BLaER1 treated with 17β-estradiol and CSF1 and Interleukin-3, amounts not matched to agents 10 nM and 100 nM (cell line): Measurements from ENCODE around the gene PKMYT1.

Experiments
- H3K27ac ChIP-seq, 11 experiments: shearing (Covaris generic); formaldehyde crosslinking; 2 replicates each; pipeline ENCODE4 v1.8.1; 2022
- H3K27me3 ChIP-seq, 11 experiments: shearing (Covaris generic); formaldehyde crosslinking; 2 replicates each; pipeline ENCODE4 v1.8.1; 2022
- H3K36me3 ChIP-seq, 11 experiments: shearing (Covaris generic); formaldehyde crosslinking; 2 replicates each; pipeline ENCODE4 v1.8.1; 2022
- H3K4me1 ChIP-seq, 10 experiments: shearing (Covaris generic); formaldehyde crosslinking; 2 replicates each; pipeline ENCODE4 v1.8.1; 2022
- H3K4me2 ChIP-seq, 11 experiments: shearing (Covaris generic); formaldehyde crosslinking; 2 replicates each; pipeline ENCODE4 v1.8.1; 2022
- H3K4me3 ChIP-seq, 10 experiments: shearing (Covaris generic); formaldehyde crosslinking; 2 replicates each; pipeline ENCODE4 v1.8.1; 2022
- H3K9ac ChIP-seq, 11 experiments: shearing (Covaris generic); formaldehyde crosslinking; 2 replicates each; pipeline ENCODE4 v1.8.1; 2022
- H3K9me3 ChIP-seq, 11 experiments: shearing (Covaris generic); formaldehyde crosslinking; replicated peaks in 1 of 11; 2 replicates each; pipeline ENCODE4 v1.8.1; 2022
- H4K20me1 ChIP-seq, 11 experiments: shearing (Covaris generic); formaldehyde crosslinking; 2 replicates each; pipeline ENCODE4 v1.8.1; 2022
- Cebpa-rat ChIP-seq, 11 experiments: shearing (Covaris generic); IDR thresholded peaks; 2 replicates each; pipeline ENCODE4 v1.8.1; 2022

PKMYT1 gene

GRCh38 chr16:2962334-2963073 lies 17.7 kb downstream of the PKMYT1 start:
- H3K27me3 ChIP-seq: peaks cover 0 to 33% (median 17%) of the 10 kb centered on the region in 11 experiments; a peak in 14 of 22 replicates
- H3K9me3 ChIP-seq: no peaks in the 10 kb centered on the region
- H3K4me1 ChIP-seq: peaks cover 40 to 79% (median 68%) of the 10 kb centered on the region in 10 experiments
- H3K9ac ChIP-seq: peak overlapping the region in 4 of 11 experiments; percentile 45 to 74 (median 71); a peak in 8 of 22 replicates
- peaks cover 0 to 3% (median 0%) of the 10 kb centered on the region in 11 experiments; a peak in 2 of 22 replicates for H3K36me3 ChIP-seq
- no peak overlapping the region; a peak in 1 of 22 replicates for H3K27ac ChIP-seq
- H3K4me3 ChIP-seq: peak overlapping the region in 7 of 10 experiments; percentile 20 to 74 (median 67); a peak in 8 of 20 replicates
- peaks cover 0 to 51% (median 22%) of the 10 kb centered on the region in 11 experiments; a peak in 15 of 22 replicates for H4K20me1 ChIP-seq
- H3K4me2 ChIP-seq: peak overlapping the region; percentile 53 to 100 (median 99)
- no peak for TF ChIP-seq Cebpa-rat (IDR thresholded peaks at IDR 0.05)

DNA sequence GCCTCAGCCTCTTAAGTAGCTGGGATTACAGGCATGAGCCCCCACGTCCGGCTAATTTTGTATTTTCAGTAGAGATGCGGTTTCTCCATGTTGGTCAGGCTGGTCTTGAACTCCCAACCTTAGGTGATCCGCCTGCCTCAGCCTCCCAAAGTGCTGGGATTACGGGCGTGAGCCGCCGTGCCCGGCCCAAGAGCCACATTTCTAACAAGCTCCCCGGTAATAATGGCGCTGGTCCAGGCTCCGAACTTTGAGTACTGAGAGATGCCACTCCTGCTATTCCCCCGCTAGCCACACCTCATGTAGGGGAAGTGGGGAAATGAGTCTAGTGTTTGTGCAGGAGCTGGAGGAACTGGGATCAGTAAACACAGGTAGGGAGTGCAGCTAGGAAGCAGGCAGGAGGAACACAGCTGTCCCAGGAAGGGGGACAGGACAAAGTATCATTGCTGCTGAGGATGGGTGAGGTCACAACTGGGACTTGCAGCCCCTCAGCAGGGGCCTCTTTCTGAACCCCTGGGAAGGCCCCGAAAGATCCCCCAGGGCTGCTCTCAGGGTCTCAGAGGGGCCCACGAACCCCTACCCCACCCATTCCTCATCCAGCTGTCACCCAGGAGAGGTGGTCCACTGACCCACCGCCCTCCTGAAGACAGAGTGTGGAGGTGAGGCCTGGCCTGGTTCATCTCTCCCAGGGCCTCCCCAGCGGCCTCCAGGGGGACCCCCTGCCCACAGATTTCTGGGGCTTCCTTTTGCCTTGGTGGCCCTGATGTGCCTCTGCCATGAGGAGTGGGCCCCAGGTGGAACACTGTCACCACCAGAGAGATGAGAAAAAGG lies 19.8 kb downstream of the PKMYT1 start:
- peaks cover 0 to 33% (median 17%) of the 10 kb centered on the region in 11 experiments; a peak in 14 of 22 replicates for H3K27me3 ChIP-seq
- H3K4me3 ChIP-seq: no peak overlapping the region
- H3K36me3 ChIP-seq: no peaks in the 10 kb centered on the region
- no peaks in the 10 kb centered on the region for H3K9me3 ChIP-seq
- peaks cover 0 to 39% (median 10%) of the 10 kb centered on the region in 11 experiments; a peak in 15 of 22 replicates for H4K20me1 ChIP-seq
- peak overlapping the region in 8 of 11 experiments; percentile 1 to 59 (median 46); a peak in 14 of 22 replicates for H3K4me2 ChIP-seq
- H3K4me1 ChIP-seq: peaks cover 44 to 81% (median 72%) of the 10 kb centered on the region in 10 experiments
- no peak overlapping the region for H3K9ac ChIP-seq
- TF ChIP-seq Cebpa-rat (IDR thresholded peaks at IDR 0.05): no peak
- no peak overlapping the region for H3K27ac ChIP-seq

DNA sequence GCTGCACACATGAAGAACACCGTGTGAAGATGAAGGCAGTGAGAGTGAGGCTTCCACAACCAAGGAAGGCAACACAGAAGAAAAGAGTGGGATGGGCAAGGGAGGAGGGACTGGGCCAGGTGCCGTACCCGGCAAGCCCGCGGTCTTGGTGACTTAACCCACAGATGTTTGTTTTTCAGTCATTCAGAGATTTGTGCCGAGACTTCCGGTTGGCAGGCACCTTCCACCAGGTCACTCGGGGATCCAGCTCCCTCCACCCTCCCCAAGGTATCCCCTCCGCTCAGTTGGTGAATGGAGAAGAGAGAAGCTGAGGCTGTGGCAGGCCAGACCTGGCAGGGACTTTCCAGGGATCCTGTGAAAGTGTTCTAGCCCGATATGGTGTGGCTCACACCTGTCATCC lies 21.0 kb downstream of the PKMYT1 start:
- Histone ChIP-seq H3K4me3 (no peak overlapping the region), H3K27me3 (peaks cover 0 to 32% (median 17%) of the 10 kb centered on the region in 11 experiments; a peak in 14 of 22 replicates), H4K20me1 (peaks cover 0 to 29% (median 4%) of the 10 kb centered on the region in 11 experiments; a peak in 10 of 22 replicates), H3K27ac (no peak overlapping the region), H3K4me1 (peaks cover 46 to 84% (median 74%) of the 10 kb centered on the region in 10 experiments), H3K4me2 (peak overlapping the region in 6 of 11 experiments; percentile 16 to 59 (median 44); a peak in 10 of 22 replicates), H3K9ac (no peak overlapping the region), H3K36me3 (no peaks in the 10 kb centered on the region), H3K9me3 (no peaks in the 10 kb centered on the region)
- no peak for TF ChIP-seq Cebpa-rat (IDR thresholded peaks at IDR 0.05)

GRCh38 chr16:2956579-2956956 lies 23.7 kb downstream of the PKMYT1 start:
- peak overlapping the region in 4 of 11 experiments; percentile 22 to 60 (median 35); a peak in 2 of 22 replicates for H3K9ac ChIP-seq
- H3K27ac ChIP-seq: peak overlapping the region in 5 of 11 experiments; percentile 6 to 59 (median 40); a peak in 5 of 22 replicates
- no peaks in the 10 kb centered on the region for H3K9me3 ChIP-seq
- H4K20me1 ChIP-seq: peaks cover 0 to 9% (median 0%) of the 10 kb centered on the region in 11 experiments; a peak in 1 of 22 replicates
- TF ChIP-seq Cebpa-rat (IDR thresholded peaks at IDR 0.05): no peak
- H3K4me3 ChIP-seq: no peak overlapping the region
- H3K36me3 ChIP-seq: no peaks in the 10 kb centered on the region
- peaks cover 36 to 85% (median 75%) of the 10 kb centered on the region in 10 experiments for H3K4me1 ChIP-seq
- H3K27me3 ChIP-seq: peaks cover 0 to 25% (median 0%) of the 10 kb centered on the region in 11 experiments; a peak in 4 of 22 replicates
- peak overlapping the region; percentile 68 to 95 (median 90) for H3K4me2 ChIP-seq

GRCh38 chr16:2955779-2956578 lies 24.3 kb downstream of the PKMYT1 start:
- Histone ChIP-seq H3K27me3 (peaks cover 0 to 25% (median 0%) of the 10 kb centered on the region in 11 experiments; a peak in 4 of 22 replicates), H3K4me3 (peak overlapping the region in 2 of 10 experiments; percentile 14 to 23; a peak in 1 of 20 replicates), H3K36me3 (no peaks in the 10 kb centered on the region), H4K20me1 (0 out of 22 replicates have a peak, but pooled peaks cover 0 to 6% (median 0%) of the 10 kb centered on the region in 11 experiments), H3K9ac (peak overlapping the region in 8 of 11 experiments; percentile 19 to 60 (median 38); a peak in 7 of 22 replicates), H3K4me2 (peak overlapping the region; percentile 68 to 95 (median 90)), H3K9me3 (no peaks in the 10 kb centered on the region), H3K27ac (peak overlapping the region in 6 of 11 experiments; percentile 6 to 86 (median 44); a peak in 9 of 22 replicates), H3K4me1 (peaks cover 38 to 86% (median 76%) of the 10 kb centered on the region in 10 experiments)
- no peak for TF ChIP-seq Cebpa-rat (IDR thresholded peaks at IDR 0.05)

- Histone ChIP-seq H3K9ac (peak overlapping the region in 5 of 11 experiments; percentile 53 to 76 (median 69); a peak in 7 of 22 replicates), H3K27ac (peak overlapping the region in 7 of 11 experiments; percentile 55 to 86 (median 67); a peak in 10 of 22 replicates), H3K27me3 (peaks cover 0 to 25% (median 0%) of the 10 kb centered on the region in 11 experiments; a peak in 4 of 22 replicates), H3K4me2 (peak overlapping the region; percentile 68 to 95 (median 90); a peak in 20 of 22 replicates), H4K20me1 (peaks cover 0 to 11% (median 0%) of the 10 kb centered on the region in 11 experiments; a peak in 2 of 22 replicates), H3K4me3 (no peak overlapping the region), H3K4me1 (peaks cover 40 to 86% (median 77%) of the 10 kb centered on the region in 10 experiments), H3K9me3 (no peaks in the 10 kb centered on the region), H3K36me3 (no peaks in the 10 kb centered on the region)
- TF ChIP-seq Cebpa-rat (IDR thresholded peaks at IDR 0.05): no peak
Measured at GRCh38 chr16:2955438-2955778, 24.8 kb downstream of the PKMYT1 start.

DNA sequence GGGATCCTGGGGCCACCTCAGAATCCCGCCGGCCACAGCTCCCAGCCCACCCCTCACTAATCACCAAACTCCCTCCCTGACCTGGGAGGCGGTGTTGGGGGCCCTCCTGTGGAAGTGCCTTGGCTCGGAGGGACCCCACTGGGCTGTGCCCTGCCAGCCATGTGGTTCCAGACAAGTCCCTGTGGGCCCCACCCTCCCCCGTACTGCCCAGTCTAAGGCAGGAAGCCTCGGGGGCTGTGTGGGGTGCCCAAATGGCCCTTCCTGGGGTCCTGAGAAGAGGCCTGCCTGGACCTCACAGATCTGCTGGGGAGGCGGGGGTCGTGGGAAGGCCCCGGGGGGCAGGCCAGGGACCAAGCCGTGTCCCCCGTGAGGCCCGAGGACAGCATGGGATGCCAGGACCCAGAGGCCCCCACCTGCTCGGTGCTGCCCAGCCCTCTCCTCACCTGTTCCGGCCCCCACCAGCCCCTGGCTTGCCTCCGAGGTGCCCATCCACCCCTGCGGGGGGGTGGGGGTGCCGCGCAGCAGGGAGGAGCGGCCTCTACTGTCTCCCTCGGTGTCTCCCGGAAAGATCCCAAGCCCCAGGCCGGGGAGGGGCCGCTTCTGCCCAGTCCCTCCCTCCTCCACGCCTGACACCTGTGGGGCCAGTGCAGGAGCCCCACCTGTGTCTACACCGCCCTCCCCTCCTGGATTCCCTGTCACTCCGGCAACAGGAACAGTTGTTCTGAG lies 25.4 kb downstream of the PKMYT1 start:
- Histone ChIP-seq H3K27ac (peak overlapping the region in 8 of 11 experiments; percentile 7 to 86 (median 66); a peak in 15 of 22 replicates), H3K36me3 (peaks cover 0 to 6% (median under 1%) of the 10 kb centered on the region in 11 experiments; a peak in 6 of 22 replicates), H3K4me1 (peaks cover 40 to 85% (median 75%) of the 10 kb centered on the region in 10 experiments), H3K4me3 (peak overlapping the region in 1 of 10 experiments; percentile 39; a peak in 1 of 20 replicates), H3K4me2 (peak overlapping the region; percentile 68 to 95 (median 90); a peak in 20 of 22 replicates), H3K27me3 (peaks cover 0 to 25% (median 0%) of the 10 kb centered on the region in 11 experiments; a peak in 4 of 22 replicates), H4K20me1 (peaks cover 0 to 17% (median 0%) of the 10 kb centered on the region in 11 experiments; a peak in 4 of 22 replicates), H3K9me3 (no peaks in the 10 kb centered on the region), H3K9ac (peak overlapping the region in 7 of 11 experiments; percentile 19 to 76 (median 63); a peak in 12 of 22 replicates)
- no peak for TF ChIP-seq Cebpa-rat (IDR thresholded peaks at IDR 0.05)
